HG03108 (cell line): ENCODE results near the gene ACP1.
"Not testable (repeated sequence)": the region's sequence is repeated elsewhere in the genome, so short reads cannot be mapped to it uniquely, and the experiment has no call there.

ENCODE experiments used
- ATAC-seq: cut with Tn5 transposase; IDR thresholded peaks from one replicate; pipeline ENCODE4 v1.9.1; 2021; ENCODE audit warnings: moderate library complexity; ENCODE audit not compliant: unreplicated experiment

Gene ACP1

GRCh38 chr2:309148-309953 lies 44.6 kb downstream of the ACP1 start:
- ATAC-seq: no peak

GRCh38 chr2:309954-310510 lies 45.3 kb downstream of the ACP1 start:
- ATAC-seq: no peak

- no peak for ATAC-seq
Measured at GRCh38 chr2:310994-311393, 46.2 kb downstream of the ACP1 start.

GRCh38 chr2:313991-314390 lies 49.2 kb downstream of the ACP1 start:
- ATAC-seq: no peak

GRCh38 chr2:314561-315336 lies 50.0 kb downstream of the ACP1 start:
- ATAC-seq: no peak

- not testable (repeated sequence) for ATAC-seq
Measured at GRCh38 chr2:315925-316324, 51.2 kb downstream of the ACP1 start.

- no peak for ATAC-seq
Measured at GRCh38 chr2:316381-316780, 51.6 kb downstream of the ACP1 start.

- no peak for ATAC-seq
Measured at GRCh38 chr2:317501-318424, 53.0 kb downstream of the ACP1 start.

GRCh38 chr2:319059-319600 lies 54.4 kb downstream of the ACP1 start:
- ATAC-seq: no peak

- ATAC-seq: no peak
Measured at GRCh38 chr2:320561-320960, 55.8 kb downstream of the ACP1 start.

GRCh38 chr2:322326-322725 lies 57.6 kb downstream of the ACP1 start:
- no peak for ATAC-seq

GRCh38 chr2:323035-323434 lies 58.3 kb downstream of the ACP1 start:
- ATAC-seq: no peak
